Measurements from ENCODE around the gene ZBTB46.

ZBTB46 gene

DNA sequence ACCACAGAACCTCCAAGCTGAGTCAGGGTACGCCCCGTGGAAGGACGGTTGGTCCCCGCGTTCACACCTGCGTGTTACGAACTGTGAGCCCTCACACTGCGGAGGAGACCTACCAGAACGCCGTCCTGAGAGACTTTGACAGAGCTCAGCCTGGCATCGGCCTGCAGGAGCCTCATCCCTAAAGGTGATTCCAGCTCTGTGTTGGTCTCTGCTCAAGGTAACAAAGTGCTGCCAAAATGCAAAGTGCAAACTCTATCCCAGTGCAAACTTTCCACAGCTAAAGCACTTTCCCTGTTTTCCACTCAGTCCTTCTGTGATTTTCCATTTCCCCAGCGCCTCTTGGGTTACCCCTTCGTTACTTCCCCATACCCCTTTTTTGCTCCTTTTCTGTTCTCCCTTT, 8.6 kb upstream of the ZBTB46 start:
- DNase-seq (ENCODE audit: low read depth in 3 of 3, low spot score in 1 of 3) = no peak

DNA sequence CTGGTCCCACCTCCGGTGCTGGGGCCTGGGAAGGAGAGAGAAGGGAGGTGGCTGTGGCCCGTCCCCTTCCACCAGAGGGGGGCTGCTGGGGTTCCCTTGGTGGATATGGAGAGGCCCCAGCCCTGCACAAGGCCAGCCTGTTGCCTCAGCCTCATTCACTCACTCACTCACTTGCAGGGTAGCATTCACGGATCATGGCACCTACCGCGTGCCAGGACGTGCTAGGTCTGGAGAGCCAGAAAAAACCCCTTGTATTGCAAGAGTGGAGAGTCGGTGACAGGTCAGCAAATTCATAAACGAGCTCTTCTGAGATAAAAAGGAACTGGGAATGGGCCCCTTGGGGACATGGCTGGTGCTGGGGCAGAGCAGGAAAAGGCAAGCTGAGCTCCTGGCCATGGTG, 6.4 kb upstream of the ZBTB46 start:
- DNase-seq (ENCODE audit: low read depth in 3 of 3, low spot score in 1 of 3) = no peak

DNA sequence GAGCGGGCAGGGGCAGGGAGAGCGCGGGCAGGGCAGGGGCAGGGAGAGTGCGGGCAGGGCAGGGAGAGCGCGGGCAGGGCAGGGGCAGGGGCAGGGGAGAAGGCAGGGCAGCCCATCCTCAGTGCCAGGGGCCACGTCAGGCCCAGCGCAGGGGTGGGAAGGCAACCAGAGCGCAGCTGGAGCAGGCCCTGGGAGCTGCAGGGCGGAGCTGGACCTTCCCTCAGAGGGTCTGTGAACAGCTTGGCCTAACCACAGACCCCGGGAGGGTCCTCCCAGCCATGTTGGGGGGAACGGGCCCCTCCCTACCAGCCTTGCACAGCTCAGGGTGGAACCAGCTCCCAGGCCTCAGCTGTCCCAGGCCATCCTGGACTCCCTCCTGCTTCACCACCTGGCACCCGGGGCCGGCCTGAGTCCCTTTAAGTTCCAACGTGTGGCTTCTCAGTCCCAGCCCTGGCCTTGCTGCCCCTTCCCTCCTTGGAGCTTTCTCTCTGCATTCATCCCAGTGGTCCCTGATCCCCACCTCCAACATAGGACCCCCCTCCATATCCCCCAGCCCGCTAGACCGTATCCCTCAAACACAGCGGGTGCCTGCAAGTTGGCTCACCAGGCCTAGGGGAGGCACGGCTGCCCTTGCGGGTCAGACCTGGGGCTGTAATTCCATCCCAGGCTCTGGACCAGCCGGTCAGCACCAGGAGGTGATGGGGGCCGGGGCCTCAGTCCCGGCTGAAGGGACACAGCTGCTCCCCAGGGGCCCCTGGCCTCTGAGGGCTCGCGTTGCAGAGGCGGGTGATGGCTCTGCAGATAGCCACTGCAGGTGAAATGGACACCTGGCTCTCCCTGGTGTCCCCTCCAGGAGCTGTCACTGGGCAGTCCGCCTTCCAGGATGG, 5.6 kb upstream of the ZBTB46 start:
- no peak for DNase-seq (ENCODE audit: low read depth in 3 of 3, low spot score in 1 of 3)

DNA sequence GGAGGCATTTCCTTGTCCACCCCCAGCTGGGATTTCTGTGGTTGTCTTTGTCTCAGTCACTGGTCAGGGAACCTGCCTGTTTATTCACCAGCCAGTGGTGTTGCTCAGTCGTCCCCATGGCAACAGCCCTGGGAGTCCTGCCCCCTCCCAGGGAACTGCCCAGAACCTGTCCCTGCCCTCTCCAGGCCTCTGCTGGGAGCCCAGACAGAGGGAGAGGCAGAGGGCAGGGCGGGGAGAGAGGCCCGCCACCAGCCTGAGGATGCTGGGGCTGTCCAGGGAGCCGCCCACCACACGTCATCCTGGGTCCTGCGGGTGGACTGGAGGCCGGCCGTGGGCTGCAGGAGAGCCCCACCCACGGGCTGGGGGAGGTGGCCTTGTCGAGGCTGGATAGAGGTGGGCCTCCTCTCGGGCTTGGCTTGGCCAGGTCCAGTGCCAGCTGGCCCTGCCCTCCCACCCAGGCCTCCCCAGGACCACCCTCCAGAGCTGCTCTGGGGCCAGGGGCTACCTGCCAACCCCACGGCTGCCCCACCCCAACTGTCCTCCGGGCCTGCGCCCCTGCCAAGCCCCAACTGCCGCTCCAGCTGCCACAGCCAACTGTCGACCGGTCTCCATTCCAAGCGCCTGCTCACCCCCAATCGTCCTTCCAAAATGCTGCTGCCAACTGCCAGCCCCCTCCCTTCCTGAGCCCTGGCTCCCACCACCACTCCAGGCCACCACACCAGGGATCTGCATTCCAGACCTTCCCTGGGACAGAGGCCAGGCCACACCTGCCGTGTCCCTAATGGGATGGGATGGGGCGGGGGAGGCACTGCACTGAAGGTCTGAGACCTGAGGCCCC, 4.2 kb upstream of the ZBTB46 start:
- DNase-seq (ENCODE audit: low read depth in 3 of 3, low spot score in 1 of 3) = no peak

DNA sequence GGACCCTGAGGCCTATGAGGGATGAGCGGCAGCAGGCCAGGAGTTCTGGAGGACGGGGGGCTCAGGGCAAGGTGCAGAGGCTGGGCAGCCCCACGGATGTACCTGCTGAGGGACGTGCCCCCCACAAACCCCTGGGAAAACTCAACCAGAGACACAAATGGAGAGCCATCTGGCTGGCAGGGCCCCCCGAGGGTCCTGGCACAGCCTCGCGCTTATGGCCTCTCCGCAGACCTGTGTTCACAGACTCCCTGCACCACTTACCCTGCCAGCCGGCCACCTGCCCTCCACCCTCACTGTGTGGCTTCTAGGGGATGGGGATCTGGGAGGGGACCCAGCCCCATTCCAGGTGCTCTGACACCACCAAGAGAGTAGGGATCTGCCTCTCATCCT, 3.4 kb upstream of the ZBTB46 start:
- no peak for DNase-seq (ENCODE audit: low read depth in 3 of 3, low spot score in 1 of 3)

DNA sequence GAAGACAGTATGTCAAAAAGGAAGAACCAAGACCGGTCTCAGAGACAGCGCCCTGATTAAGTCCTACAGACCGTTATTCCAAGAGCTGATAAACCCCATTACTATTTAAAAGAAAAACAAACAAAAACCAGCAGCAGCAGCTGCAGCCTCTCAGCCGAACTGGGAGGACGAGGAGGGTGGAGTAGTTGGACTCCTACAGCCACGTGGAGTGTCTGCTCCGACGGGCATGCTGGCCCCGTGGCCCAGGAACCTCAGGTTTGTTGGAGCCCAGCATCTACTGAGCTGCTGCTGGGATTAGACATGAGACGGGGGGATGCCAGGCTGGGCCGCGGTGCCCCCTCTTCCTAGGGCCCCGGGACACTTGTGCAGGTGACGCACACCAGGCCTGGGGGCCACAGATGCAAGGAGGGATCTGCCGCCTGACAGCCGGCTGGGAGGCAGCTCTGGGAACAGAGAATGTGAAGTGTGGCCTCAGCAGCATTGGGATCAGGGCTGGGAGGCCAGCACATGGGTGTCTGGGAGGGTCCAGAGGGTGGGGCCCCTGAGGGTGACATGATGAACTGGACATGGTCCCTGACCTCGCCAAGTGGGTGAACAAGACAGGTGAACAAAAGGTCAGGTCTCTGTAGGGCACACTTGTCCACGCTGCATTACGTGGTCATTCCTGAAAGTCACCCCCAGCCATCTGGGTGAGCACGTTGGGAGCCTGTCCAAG, 2.9 kb upstream of the ZBTB46 start:
- DNase-seq (ENCODE audit: low read depth in 3 of 3, low spot score in 1 of 3) = no peak

DNA sequence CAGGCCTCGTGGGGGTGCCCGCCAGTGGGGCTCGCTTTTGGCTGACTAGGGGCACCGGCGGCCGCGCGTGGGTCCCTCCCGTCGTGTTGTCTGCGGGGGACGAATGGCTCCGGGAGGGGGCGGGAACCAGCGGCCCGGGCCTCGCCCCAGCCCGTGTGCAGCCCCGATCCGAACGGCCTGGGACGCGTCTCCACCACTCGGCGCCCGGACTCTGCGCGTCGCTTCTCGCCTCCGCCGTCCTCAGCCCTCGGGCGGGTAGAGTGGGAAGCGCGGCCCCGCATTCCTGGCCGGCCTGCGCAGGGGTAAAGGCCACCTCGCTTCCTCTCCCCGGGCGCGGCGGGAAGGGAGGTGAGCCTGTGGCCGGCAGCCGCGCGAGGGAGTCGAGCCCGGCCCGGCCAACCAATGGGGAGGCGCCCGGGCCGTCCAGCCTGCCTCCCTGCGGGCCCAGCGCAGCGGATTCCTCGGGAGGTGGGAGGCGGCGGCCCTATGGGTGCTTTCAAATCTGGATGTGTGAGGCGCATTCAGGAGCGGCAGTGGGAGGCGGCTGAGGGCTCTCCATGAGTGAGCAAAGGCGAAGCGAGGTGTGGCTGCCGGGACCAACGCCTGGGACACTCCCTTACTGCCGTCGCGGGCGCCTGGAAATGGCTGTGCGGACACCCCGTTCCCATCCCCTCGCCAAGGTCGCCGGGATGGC, 1.1 kb upstream of the ZBTB46 start:
- no peak for DNase-seq (ENCODE audit: low read depth in 3 of 3, low spot score in 1 of 3)

DNA sequence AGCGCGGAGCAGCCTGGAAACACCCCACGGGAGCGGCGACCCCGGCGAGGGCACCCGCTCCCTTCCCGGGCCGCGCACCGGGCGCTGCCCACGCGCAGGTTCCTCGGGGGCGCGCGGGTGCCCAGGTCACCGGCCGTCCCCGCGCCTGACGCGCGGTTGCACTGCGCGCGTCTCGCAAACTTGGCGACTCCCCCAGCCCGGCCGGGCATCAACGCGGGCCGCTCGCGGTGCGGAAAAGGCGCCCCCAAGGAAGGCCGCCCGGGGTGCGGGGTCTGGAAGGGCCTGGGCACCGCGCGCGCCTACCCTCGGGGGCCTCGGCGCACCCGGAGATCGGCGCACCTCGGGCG, 555 bp upstream of the ZBTB46 start:
- DNase-seq (ENCODE audit: low read depth in 3 of 3, low spot score in 1 of 3) = no peak

DNA sequence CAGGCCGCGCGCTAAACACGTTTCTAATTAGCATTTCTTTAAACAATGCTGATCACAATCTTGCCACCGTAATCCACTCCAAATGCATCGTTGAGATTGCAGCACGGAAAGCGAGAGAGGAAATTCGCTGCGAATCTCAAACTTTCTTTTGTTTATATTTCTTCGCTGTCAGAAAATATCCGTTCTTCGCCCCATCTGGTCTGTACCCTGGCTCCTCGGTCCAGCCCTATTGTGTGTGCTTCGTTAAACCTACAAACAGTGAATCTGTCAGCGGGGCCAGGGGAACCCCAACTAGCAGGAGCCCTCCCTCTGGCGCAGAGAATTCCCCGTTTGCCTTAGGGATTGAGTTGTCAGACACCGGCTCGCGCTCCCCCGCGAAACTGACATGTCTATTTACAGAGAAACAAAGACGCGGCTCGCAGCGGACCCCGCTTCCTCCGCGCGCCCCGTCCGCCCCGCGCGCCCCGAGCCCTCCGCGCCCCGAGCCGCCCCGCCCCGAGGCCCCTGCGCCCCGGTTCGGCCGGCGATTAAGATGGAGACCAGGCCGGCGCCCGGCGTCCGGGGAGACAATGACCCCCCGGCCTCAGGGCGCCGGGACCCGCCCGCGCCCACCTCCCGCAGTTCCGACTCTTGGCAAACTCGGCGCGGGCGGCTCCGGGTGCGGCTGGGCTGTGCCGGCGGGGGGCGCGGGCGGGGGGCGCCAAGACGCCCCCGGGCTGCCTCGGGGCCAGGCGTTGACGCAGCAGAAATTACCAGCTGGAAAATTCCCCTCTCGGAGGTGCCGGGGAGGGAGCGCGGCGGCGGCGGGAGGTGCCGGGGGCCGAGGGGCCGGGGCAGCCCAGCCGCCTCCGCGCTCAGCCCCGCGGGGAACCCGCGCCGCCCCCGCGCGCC, 874 bp downstream of the ZBTB46 start:
- DNase-seq (ENCODE audit: low read depth in 3 of 3, low spot score in 1 of 3) = no peak

DNA sequence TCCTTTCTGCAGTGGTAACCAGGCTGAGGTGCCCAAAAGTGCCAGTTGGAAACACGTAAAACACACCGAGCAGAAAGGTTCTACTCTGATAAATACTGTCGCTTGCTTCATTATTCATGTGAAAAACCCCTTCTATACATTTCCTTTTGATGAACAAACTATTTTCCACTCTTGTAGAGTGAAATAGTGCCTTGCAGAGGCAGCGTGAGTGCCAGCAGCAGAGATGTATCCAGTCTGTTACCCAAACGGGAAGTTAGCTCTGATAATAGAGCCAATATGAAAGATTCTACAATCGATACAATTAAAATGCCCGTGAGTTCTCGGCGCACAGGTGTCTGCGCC, 1.5 kb downstream of the ZBTB46 start:
- no peak for DNase-seq (ENCODE audit: low read depth in 3 of 3, low spot score in 1 of 3)

DNA sequence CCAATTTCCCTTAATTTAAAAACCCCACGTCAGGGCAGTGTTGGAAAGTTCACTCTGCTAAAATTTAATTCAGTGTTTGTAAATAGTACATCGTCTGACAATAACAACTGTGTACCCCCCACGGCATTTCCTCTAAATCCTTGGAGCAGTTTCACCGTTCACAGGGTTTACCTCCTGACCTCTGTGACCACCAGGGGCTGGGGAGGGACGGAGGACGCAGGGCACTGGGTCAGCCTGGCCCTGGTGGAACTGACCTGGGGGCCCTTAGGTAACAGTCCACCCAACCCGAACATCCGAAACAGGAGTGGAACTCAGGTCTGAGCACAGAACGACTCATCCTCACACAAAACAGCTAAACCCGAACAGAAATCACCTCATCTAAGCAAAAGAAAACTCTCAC, 2.1 kb downstream of the ZBTB46 start:
- no peak for DNase-seq (ENCODE audit: low read depth in 3 of 3, low spot score in 1 of 3)

DNA sequence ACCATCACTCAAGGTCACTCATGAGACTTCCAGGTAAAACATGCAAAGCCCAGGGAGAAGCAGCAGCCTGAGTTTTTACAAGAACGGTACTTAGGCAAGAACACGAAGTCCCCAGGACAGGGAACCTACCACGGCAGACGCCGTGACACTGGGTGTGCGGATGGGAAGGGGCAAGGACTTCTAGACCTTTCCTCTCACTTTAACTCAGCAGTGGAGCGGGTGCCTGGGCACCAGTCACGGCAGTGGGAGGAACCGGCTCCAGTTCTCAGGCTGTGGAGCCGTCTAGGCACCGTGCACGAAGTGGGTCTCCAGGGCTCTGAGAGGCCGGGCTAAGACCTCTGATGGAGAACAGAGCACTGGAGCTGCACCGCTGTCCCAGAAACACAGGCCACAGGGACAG, 2.5 kb downstream of the ZBTB46 start:
- no peak for DNase-seq (ENCODE audit: low read depth in 3 of 3, low spot score in 1 of 3)

DNA sequence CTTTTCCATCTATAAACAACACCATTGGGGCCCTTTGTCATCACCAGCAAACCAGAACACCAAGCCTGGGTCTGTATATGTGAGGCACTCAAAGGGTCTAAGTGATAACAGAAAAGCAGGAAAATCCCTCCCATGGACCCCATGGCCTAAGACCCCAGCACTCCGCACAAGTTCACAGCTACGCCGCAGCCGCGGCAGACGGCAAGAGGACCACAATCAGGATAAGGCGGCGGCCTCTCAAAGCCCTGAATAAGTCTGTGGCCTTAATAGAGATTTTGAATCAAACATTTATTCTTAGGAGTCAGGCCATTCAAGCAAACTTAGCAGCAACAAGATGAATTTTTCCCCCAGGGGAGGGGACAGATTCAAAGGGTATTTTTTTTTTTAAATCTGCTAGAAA, 2.9 kb downstream of the ZBTB46 start:
- DNase-seq (ENCODE audit: low read depth in 3 of 3, low spot score in 1 of 3) = no peak

DNA sequence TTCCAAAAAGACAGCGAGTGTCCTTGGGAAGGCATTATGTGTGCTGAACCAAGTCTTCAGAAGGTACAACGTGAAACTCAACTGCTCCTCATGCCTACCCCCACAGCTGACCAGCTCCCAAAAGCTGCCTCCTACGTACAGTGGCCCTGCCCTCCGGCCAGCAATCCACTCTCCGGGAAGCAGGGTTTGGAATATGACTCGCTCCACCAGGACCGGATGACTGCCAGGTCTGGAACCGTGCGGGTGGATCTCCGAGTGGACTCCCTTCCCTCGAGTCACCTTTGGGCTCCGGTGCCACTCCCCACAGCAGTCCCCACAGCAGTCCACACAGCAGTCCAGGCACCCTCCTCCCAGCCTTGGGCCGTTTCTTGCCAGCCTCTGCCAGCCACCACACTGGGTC, 4.3 kb downstream of the ZBTB46 start:
- DNase-seq (ENCODE audit: low read depth in 3 of 3, low spot score in 1 of 3) = no peak

DNA sequence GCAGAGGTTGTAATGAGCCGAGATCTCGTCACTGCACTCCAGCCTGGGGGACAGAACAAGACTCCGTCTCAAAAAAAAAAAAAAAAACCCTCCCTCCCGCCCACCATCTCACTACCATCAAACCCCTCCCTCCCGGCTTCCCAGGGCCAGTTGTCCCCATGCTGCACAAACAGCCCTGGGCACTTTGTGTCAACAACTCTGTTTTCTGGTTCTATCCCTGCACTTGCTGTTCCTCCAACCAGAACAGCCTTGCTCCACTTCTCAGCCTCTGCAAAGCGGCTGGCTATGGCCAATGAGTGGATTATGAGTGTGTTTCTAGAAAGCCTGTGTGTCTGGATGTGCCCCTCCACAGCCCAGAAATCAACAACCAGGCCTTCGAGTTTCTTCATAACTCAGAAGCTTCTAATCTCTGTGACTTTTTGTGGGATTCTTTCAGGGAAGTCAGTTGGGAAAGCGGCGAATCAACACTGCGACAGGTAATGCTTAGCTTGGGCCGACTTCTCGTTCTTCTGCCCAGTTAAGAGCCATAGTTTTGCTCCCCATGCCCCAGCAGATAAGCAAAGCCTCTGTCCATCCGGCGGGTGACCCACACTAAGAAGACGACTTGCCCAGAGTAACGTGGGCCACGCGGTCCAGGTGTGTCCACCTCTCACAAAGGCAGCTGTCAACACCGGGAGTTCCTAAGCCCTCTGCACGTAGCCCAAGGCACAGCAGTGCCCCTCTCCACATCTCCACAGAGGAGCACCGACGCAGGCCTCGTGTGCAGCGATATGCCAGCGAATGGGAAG, 5.5 kb downstream of the ZBTB46 start:
- no peak for DNase-seq (ENCODE audit: low read depth in 3 of 3, low spot score in 1 of 3)

DNA sequence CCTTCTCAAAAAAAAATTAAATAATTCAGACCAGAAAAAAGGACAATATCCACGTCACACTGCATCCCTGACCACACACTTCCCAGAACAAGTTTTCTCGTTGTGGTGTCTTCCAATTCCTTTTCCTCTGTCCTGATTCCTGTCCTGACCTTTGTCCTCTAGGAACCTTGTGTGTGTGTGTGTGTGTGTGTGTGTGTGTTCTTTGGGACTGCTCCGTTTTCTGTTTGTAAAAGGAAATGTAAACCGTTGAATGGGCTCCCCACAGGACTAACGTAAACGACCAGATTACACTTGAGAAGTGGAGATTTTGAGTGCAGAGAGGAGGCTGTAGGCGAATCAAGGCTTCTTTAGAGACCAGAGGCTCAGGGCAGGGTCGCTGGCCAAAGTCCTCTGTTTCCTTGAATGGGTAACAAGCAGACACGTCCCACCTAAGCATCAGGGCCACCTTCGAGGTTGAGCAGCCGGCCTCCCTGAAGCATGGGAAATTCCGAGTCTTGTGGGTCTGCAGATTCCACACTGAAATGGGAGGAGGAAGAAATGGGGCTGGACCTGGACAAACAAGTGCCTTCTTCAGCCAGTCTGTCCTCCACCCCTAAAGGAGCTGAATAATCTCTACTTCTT, 7.3 kb downstream of the ZBTB46 start:
- DNase-seq (ENCODE audit: low read depth in 3 of 3, low spot score in 1 of 3) = no peak

DNA sequence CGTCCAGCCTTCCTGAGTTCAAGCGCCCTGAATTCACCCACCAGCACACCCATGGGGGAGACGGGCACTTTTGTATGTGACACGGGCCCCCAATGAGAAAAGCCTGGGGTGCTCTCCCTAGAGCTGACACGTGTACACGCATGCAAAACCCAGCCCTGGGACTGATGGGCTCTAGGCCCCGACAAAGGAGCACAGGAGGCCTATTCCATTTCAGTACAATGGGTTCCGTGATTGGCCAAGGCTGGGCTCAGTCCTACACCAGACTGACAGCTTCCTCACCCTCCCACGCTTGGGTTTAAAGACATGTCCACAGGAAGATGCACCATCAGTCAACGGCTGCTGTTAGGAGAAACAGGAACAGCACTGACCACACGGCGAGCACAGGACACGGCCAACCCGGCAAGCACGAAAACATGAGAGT, 8.8 kb downstream of the ZBTB46 start:
- DNase-seq (ENCODE audit: low read depth in 3 of 3, low spot score in 1 of 3) = no peak

DNA sequence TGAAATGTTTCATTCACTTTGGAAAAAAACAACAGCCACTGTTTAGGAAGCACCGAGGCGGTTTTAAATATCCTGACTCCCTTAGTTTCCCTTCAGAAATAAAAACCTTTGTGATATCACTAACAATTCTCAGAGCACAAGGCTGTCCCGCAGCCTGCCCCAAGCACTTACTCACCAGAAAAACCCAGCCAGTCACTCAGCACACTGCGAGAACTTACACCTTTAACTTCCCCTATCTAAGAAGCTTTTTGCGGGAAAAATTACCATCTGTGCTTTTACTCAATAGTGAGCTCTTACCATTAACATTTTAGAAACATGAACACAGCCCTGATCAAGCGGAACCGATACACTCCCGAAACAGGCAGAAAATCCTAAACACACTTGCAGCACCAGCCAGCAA, 9.3 kb downstream of the ZBTB46 start:
- DNase-seq (ENCODE audit: low read depth in 3 of 3, low spot score in 1 of 3) = no peak

DNA sequence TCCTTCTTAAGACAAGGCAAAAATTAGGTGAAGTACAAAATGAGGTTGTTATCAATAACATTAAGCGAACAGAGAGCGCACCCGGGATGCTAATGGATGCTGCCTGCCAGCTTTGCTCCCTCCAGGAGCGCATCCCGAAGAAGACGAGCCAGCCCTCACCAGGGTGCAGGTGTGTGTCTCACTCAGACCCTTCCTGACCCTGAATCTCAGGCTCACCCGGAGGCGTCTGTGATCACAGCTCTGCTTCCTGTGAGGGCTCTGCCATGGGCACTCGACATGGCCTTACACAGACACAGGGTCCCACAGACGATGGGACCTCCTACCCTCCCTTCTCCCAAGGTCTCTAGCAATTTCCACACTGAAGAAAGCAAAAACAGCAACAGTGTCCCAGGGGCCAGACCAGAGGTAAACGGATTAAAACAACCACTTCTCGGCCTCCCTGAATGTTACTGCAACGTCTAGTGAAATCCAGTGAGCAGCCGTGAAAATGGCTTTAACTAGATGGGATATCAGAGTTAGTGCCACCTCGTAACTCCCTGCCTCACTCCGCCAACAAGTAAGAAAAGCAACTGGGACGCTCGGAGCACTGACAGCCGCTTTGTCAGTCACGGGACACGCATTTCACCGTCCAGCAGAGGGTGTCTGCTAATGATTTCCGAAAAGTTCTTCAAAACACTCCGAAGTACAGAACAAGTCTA, 11.7 kb downstream of the ZBTB46 start:
- DNase-seq (ENCODE audit: low read depth in 3 of 3, low spot score in 1 of 3) = no peak
